T1000 (cell line): ENCODE results near the gene SNED1.

Source experiments
- DNase-seq: peaks from one replicate; lab custom pipeline; 2025; ENCODE audit warnings: mixed read lengths; lab: John Stamatoyannopoulos, UW

SNED1 gene

GRCh38 chr2:240992572-240993291, 5.7 kb upstream of the SNED1 start:
- no peak for DNase-seq

GRCh38 chr2:240993446-240994170, 4.8 kb upstream of the SNED1 start:
- no peak for DNase-seq

GRCh38 chr2:240994171-240994896, 4.1 kb upstream of the SNED1 start:
- DNase-seq: no peak

DNA sequence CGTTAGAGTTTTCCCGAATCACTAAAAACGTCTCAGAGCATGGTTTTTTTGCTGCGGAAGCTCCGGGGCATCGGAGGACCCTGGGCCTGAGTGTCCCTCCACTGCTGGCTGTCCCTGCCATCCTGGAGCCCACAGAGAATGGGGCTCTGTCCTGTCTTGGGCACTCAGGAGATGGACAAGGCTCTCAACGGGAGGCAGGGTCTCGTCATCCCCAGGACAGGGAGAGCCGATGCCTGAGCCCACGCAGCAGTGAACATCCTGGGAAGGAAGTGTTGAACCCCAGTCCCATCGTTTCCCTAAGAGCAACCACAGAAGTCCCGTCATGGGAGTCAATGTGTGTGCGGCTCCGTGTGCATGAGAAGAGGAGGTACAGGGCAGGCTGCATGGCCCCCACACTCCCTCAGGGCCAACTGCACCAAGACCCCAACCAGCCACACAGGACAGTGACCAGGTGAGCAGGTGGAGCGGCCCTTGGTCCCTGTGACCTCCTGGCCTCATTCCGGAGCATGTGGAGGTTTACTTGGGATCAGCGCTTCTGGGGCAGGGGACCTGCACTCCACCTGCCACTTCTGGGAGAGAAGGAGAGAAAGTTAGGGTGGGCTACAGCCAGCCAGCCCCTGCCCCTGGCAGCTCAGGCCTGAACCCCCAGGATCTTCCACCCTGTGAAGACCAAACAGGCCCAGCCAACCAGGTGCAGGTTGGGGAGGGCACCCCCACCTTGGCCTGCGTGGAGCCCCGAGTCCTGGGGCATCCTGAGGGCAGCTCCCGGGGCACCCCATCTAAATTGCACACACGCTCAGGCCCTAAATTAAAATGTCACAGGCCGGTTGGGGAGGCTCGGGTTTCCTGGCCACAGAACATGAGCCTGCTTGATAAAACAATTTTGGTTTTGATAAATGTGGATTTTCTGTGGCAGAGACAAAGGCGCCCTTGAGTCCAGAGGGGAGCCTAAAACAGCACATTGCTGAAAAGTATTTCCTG, 3.1 kb upstream of the SNED1 start:
- no peak for DNase-seq

- no peak for DNase-seq
Observed at GRCh38 chr2:240996161-240996833, 2.1 kb upstream of the SNED1 start.

- no peak for DNase-seq
Observed at GRCh38 chr2:240996834-240997140, 1.6 kb upstream of the SNED1 start.

GRCh38 chr2:240997141-240997855, 1.1 kb upstream of the SNED1 start:
- no peak for DNase-seq

GRCh38 chr2:240998706-240998994, 232 bp downstream of the SNED1 start:
- DNase-seq: no peak

DNA sequence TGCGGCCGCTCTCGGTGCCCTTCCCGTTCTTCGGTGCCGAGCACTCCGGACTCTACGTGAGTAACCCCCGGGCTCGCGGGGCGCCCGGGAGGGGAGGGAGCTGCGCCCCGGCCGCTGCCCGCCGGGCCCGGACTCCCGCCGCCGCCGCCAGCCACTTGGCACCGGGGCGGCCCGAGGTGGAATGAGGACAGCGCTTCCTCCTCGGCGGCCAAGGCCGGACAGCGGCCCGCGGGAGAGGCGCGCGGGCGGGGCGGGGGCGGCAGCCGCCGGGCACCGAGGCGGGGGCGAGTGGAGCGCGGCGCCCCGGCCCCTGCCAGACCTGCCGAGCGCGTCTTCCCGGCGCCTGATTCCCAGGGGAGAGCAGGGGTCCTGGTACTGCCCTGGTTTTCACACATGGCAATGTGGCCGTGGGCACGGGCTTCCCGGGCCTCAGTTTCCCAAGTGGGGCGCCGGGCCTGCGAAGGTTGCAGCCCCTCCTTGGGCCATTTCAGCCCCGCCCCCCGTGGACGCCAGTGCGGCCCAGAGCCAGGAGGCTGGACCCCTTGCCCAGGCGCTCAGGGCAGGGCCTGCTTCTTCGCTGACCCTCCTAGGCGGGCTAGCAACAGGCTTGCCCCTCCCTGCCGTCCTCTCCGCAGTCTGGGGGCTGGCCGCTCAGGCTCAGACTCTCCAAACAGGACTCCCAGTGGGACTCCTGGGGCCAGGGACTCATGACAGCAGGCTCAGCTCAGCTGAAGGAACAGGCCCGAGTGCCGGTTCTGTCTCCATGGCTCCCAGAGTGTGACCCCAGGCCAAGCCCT, 775 bp downstream of the SNED1 start:
- DNase-seq: no peak

DNA sequence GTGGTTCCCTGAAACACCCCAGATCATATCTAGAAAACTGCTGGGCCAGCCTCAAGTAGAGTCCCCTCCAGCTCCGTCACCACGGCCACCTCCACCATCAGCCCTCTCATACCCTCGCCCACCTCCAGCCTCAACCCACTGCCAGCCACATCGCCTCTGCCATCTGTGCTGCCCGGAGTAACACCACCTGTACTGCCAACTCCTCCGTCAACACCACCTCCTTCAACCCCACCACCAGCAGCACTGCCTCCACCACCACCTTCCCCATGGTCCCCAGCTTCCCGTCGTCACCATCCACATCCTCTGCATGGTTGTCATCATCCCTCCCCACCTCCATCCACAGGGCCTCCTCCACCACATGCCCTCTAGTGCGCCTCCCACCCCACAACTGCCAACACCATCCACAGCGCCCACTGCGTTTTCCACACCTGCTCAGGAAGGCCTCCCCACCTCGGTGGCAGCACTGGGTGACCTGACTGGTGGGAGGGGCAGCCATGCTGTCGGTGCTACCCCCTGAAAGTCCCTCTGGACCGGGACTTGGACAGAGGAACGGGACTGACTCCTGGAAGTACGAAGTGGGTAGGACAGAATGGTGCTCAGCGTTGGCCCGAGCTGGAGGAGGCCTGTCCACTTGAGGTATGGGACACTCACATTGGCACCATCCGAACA, 1.6 kb downstream of the SNED1 start:
- DNase-seq: no peak

DNA sequence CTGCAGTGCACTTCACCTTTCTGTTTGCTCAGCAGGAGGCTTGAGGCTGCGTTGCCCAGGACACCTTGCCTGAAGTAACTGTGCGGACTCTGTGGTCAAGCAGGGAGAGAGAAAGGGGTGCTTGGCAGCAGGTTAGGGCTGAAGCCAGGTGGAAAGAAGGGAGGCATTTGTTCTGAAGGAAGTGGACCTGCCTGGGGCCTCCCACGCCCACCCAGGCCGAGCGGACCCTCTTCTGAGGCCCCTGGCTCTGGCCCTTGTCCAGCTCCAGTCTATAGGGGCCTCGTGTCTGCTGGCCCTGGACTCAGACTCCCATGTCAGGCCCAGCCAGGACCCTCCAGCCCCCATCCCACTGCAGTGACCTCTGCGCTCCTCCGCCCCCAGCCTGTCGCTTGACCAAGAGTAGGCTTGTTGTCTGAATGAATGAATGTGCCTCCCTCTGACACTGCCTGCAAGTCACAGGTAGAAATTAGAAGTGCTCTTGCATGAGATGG, 2.5 kb downstream of the SNED1 start:
- no peak for DNase-seq

- no peak for DNase-seq
Observed at GRCh38 chr2:241001413-241002274, 3.2 kb downstream of the SNED1 start.

GRCh38 chr2:241002275-241003046, 4.0 kb downstream of the SNED1 start:
- DNase-seq: no peak

GRCh38 chr2:241003047-241003360, 4.6 kb downstream of the SNED1 start:
- no peak for DNase-seq

DNA sequence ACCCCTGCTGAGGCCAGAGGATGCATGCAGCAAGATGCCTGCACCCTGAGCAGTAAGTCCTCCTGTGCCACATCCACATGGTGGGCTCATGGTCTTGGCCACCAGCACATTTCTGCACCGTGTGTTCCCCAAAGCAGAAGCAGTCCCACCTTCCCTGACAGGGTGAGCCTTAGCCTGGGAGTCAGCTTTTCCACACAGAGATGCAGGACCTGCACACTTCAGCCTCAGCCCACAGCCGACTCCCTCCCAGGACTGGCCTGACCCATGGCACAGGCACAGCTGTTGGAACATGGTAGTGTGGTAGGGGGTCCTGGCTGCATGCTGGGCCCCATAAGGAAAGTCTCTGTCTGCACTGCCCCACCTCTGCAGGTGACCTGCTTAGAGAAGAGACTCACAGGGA, 5.0 kb downstream of the SNED1 start:
- no peak for DNase-seq

GRCh38 chr2:241003830-241004564, 5.6 kb downstream of the SNED1 start:
- DNase-seq: no peak

GRCh38 chr2:241005569-241005968, 7.2 kb downstream of the SNED1 start:
- no peak for DNase-seq
